PFSK-1 (cell line): ENCODE data around the gene CLCN6.

Experiments
- POLR2AphosphoS5 ChIP-seq: IDR thresholded peaks from 2 replicates; pipeline ENCODE4 v1.6.1; 2012; ENCODE audit warnings: low read depth, mild to moderate bottlenecking, control low read depth, low read length, moderate library complexity
- TF ChIP-seq, protein P1 (sequence below), 2 experiments: IDR thresholded peaks; 2 replicates each; pipeline versions ENCODE4 v1.6.1 to v1.8.0; 2011 to 2012; ENCODE audit warnings: low read depth in 2 of 2, low read length in 2 of 2, control low read depth in 1 of 2, inconsistent platforms in 1 of 2, mild to moderate bottlenecking in 1 of 2, moderate library complexity in 1 of 2; ENCODE audit not compliant: insufficient read depth in 1 of 2

GRCh38 chr1:11873395-11874257 is 67.6 kb downstream of the CLCN6 start:
- no peak for TF ChIP-seq POLR2AphosphoS5
- TF ChIP-seq, protein P1, sequence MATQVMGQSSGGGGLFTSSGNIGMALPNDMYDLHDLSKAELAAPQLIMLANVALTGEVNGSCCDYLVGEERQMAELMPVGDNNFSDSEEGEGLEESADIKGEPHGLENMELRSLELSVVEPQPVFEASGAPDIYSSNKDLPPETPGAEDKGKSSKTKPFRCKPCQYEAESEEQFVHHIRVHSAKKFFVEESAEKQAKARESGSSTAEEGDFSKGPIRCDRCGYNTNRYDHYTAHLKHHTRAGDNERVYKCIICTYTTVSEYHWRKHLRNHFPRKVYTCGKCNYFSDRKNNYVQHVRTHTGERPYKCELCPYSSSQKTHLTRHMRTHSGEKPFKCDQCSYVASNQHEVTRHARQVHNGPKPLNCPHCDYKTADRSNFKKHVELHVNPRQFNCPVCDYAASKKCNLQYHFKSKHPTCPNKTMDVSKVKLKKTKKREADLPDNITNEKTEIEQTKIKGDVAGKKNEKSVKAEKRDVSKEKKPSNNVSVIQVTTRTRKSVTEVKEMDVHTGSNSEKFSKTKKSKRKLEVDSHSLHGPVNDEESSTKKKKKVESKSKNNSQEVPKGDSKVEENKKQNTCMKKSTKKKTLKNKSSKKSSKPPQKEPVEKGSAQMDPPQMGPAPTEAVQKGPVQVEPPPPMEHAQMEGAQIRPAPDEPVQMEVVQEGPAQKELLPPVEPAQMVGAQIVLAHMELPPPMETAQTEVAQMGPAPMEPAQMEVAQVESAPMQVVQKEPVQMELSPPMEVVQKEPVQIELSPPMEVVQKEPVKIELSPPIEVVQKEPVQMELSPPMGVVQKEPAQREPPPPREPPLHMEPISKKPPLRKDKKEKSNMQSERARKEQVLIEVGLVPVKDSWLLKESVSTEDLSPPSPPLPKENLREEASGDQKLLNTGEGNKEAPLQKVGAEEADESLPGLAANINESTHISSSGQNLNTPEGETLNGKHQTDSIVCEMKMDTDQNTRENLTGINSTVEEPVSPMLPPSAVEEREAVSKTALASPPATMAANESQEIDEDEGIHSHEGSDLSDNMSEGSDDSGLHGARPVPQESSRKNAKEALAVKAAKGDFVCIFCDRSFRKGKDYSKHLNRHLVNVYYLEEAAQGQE (IDR thresholded peaks at IDR 0.05; ENCODE audit: insufficient read depth in 1 of 2, low read depth in 2 of 2, low read length in 2 of 2) = no peak
